GM12892 (cell line): Measurements from ENCODE around the gene ITGB1.

Source experiments
- DNase-seq: peaks from one replicate; pipeline ENCODE4 v3.0.0; 2011; ENCODE audit not compliant: insufficient read length
- FAIRE-seq: peaks from 2 replicates; lab custom pipeline; 2011; peaks lifted over from hg19 to GRCh38; lab: Jason Lieb, UNC
- POLR2A ChIP-seq: IDR thresholded peaks from 2 replicates; pipeline ENCODE4 v1.6.1; 2011; ENCODE audit warnings: low read depth, low read length, control low read depth
- POLR2AphosphoS5 ChIP-seq: IDR thresholded peaks from 2 replicates; pipeline ENCODE4 v1.6.1; 2011; ENCODE audit warnings: low read depth, low read length, control low read depth
- TAF1 ChIP-seq: IDR thresholded peaks from 2 replicates; pipeline ENCODE4 v1.6.1; 2011; ENCODE audit warnings: low read depth, mild to moderate bottlenecking, control low read depth, low read length, borderline replicate concordance

ITGB1 gene

DNA sequence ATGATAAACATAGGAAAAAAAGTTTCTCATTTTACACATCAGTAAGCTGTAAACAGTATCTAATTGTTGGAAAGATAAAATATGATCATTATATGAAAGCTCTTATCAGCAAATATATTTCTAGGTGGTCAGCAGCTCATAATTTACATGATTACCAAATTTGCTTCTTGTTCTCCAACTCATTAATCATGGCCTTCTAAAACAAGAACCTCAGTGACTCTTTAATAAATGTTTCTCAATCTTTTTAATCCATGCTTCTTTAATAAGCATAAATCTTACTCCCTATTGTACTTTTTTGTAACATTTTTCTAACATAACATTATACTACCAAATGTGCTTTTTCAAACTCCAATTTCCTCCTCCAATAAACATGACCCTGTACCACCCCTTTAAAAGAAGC, 5.9 kb downstream of the ITGB1 start:
- DNase-seq, result no peak
- FAIRE-seq, result no peak
- TF ChIP-seq POLR2A, result no peak
- no peak for TF ChIP-seq POLR2AphosphoS5
- TF ChIP-seq TAF1, result no peak

GRCh38 chr10:32951111-32951510, 6.9 kb downstream of the ITGB1 start:
- FAIRE-seq (no peak), DNase-seq (no peak)
- no peak for TF ChIP-seq POLR2AphosphoS5
- no peak for TF ChIP-seq TAF1

- DNase-seq (no peak), FAIRE-seq (no peak)
- TF ChIP-seq POLR2A (no peak), POLR2AphosphoS5 (no peak), TAF1 (no peak)
Measured at GRCh38 chr10:32950591-32951108, 7.4 kb downstream of the ITGB1 start.

GRCh38 chr10:32949221-32949678, 8.8 kb downstream of the ITGB1 start:
- TF ChIP-seq POLR2A (no peak), TAF1 (no peak), POLR2AphosphoS5 (no peak)
- DNase-seq (no peak), FAIRE-seq (peak; percentile 61)

DNA sequence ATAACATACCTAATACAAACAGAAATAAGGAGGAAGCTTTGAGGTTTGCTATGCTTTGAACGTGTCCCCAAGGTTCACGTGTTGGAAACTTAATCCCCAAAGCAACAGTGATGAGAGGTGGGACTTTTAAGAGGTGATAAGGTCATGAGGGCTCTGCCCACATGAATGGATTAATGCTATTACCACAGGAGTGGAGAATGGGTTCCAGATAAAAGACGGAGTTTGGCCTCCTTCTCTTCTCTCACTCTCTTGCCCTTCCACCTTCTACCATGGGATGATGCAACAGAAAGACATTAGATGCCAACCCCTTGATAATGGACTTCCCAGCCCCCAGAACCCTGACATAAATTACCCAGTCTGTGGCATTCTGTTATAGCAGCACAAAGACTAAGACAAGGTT, 9.6 kb downstream of the ITGB1 start:
- DNase-seq (no peak), FAIRE-seq (no peak)
- TF ChIP-seq POLR2A (no peak), POLR2AphosphoS5 (no peak), TAF1 (no peak)

- FAIRE-seq, result no peak
- TF ChIP-seq POLR2A (no peak), TAF1 (no peak), POLR2AphosphoS5 (no peak)
- no peak for DNase-seq
Measured at GRCh38 chr10:32947586-32947985, 10.4 kb downstream of the ITGB1 start.

GRCh38 chr10:32946108-32946507, 11.9 kb downstream of the ITGB1 start:
- no peak for TF ChIP-seq POLR2AphosphoS5
- FAIRE-seq (no peak), DNase-seq (no peak)

DNA sequence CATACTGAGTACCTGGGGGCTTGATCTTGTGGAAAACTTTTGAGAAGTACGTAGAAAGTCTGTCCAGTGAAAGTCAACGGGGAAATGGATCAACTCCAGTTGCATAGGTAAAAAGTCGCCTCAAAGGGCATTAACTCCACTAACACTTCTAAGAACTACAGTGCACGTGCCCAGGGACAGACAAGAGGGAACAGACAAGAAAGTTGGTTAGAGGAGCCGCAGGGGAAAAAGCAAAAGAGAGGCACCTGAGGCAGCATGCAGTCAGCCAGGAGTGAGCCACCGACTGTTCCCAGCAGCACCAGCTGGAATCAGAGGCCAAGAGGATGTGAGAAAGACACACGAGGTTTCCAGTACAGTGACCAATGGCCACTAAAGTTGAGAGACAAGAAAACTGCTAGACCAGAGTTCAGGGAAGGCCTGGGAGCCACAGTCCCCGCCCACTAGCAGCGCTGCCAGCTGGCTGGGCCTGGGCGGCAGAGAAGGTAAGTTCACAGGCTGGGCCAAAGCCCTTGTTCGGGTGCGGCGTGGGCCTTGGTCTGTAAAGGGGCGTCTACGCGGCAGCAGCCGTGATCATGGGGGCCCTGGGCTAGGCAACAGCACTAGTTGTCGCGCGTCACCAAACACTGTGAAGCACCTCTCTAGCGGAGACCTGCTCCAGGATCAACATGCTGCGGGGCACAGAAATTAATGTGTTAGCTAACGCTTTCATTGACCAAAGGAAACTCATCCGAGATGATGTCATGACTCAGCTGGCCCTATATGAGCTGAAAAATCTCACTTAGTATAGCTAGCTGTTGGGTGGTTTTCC, 14.0 kb downstream of the ITGB1 start:
- no peak for TF ChIP-seq POLR2AphosphoS5
- TF ChIP-seq TAF1, result no peak
- TF ChIP-seq POLR2A, result no peak
- DNase-seq (no peak), FAIRE-seq (no peak)

DNA sequence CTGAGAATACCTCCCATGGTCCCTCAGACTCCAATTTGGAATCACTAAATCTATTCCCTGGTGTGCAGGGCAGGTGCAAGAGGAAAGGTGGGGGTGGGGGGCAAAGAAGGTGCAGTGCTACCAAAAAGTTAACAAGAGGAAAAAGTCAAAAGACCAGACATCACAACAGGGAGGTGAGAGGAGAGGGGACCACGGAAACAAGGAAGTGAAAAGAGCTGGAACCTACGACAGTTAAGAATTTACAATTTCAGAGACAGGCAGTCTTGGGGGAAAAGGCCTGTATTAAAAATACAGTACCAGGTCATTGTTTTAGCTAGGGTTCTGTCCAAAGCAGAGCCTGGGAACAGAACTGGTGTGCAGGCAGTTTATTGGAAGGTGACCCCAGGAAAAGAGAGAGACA, 14.6 kb downstream of the ITGB1 start:
- TF ChIP-seq POLR2A (no peak), TAF1 (no peak), POLR2AphosphoS5 (no peak)
- FAIRE-seq (no peak), DNase-seq (no peak)

DNA sequence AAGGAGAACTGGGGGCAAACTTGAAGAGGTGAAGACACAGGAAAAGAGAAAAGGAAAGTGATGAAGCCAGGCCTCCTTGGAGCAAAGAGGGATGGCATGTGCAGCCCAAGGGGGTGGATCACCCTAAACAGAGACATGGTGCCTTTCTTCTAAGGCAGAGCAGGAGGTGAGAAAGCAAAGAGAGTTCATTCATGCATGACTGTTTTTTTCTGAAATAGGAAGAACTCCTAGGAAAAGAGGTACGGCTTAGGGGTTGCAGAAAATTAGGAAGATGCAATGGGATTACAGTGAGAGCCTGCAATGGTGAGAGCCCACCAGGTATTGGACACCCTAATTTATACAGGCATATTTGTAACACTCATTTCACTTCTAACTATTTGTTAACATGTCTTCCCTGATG, 15.9 kb downstream of the ITGB1 start:
- no peak for TF ChIP-seq POLR2A
- no peak for TF ChIP-seq POLR2AphosphoS5
- TF ChIP-seq TAF1, result no peak
- no peak for DNase-seq
- no peak for FAIRE-seq

- no peak for DNase-seq
- no peak for FAIRE-seq
Measured at GRCh38 chr10:32941357-32941756, 16.7 kb downstream of the ITGB1 start.

GRCh38 chr10:32940321-32941301, 17.4 kb downstream of the ITGB1 start:
- TF ChIP-seq POLR2AphosphoS5, result no peak
- TF ChIP-seq TAF1, result no peak
- TF ChIP-seq POLR2A, result no peak
- DNase-seq, result no peak
- no peak for FAIRE-seq

More at GRCh38 chr10:32941357-32941756, 16.7 kb downstream of the ITGB1 start:
- TF ChIP-seq POLR2A, result no peak
- TF ChIP-seq TAF1, result no peak
- TF ChIP-seq POLR2AphosphoS5, result no peak
